ENCODE measurements around the gene MAB21L3. TPM values are rescaled to one million over a fixed set of nuclear protein-coding genes. Genes with fewer than 3 reads are reported as not detected.

Gene MAB21L3
- polyA plus RNA-seq, 3 donors, result 0.88 to 1.1 (median 0.98) TPM

GRCh38 chr1:116163533-116163932 lies 52.3 kb downstream of the MAB21L3 start:
- no peak for DNase-seq (ENCODE audit: low read depth in 3 of 3, low spot score in 2 of 3)

DNA sequence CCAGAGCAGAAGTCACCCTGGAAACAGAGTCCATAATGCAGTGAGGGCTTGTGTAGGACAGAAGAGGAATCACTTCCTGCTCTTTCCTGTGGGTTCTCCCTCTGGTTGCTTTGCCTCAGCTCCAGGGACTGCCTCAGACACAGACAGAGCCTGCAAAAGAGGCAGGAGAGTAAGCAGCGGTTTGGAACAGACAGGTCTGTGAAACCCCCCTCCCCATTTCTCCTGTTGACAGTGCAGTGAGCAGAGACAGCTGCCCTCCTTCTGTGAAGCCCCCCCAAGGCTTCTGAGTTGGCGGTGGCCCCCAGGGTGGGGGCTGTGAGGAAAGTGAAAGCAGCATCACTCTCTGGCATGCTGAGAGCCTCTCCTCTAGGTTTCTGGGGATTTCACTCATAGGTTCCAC lies 53.0 kb downstream of the MAB21L3 start:
- DNase-seq (ENCODE audit: low read depth in 3 of 3, low spot score in 2 of 3), result no peak

DNA sequence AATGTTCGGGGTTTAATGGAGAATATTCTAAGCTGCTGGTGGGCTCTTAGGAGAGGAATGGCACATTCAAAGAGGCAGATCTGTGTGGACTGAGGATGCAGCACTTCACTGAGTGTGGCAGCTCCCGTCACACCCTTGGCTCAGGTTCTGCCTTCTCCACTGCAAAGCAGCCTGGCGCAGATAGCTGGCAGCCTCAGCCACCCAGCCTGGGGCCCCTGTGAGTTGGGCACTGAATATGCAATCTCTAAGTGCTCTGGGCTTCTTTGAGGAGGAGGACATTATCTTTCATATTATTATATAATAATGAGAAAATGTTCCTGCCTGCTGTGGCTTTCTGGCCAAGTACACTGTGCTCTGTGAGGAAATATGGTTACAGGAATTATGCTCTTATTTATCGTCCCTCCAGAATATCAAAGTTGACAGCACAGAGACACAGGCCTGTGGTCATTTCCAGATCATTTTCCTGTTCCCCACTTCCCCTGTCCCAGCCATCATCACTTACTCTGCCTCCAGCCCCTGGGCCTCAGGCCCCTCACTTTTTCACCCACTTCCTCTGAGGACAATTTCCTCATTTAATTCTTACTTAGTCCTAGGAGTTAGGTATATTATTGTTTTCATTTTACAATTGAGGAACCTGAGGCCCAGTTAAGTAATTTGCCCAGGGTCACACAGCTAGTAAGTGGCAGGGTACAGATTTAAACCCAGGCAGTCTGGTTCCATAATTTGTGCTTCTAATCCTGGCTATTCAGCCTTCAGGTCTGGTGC lies 53.6 kb downstream of the MAB21L3 start:
- DNase-seq (ENCODE audit: low read depth in 3 of 3, low spot score in 2 of 3), result no peak

DNA sequence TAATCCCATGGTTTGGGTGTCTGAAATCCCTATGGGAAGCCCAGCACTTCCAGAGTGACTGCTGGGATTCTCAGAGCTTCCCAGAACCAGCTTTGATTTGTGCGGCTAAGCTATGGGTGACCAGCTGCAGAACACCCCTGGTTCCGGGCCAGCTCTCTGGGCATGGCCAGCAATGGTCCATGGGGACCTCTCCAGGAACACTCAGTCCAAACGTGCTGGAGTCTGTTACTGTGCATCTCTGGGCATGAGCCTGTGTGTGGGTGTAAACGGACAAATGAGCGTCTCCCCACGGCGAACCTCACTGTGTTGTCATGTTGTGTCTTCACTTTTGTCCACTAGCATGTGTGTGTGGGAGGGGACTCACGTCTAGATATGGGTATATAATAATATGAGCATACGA lies 54.4 kb downstream of the MAB21L3 start:
- no peak for DNase-seq (ENCODE audit: low read depth in 3 of 3, low spot score in 2 of 3)

DNA sequence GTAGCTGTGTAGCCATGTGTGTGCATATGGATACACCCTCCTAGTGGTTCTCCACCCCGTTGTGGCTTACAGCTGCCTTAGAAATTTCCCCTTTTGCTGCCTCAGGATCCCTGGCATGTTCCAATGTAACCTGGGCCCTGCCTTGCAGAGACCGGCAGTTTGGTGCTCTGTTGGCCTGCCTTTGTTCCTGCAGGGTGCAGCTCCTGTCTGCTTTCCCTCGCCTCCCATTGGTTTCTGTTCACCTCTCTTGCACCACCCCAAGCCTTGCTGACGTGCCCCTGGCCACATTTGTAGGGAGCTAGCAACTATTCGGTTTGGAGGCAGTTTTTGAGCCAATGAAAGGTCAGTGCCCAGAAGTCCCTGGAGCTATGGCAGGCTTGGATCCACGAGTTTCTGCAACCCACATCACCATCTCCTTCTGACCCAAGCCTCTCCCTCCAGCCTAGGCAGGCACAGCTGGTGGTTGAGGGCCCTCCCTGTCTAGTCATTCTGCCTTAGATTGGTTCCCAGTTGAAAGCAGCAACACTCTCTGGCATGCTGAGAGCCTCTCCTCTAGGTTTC lies 54.9 kb downstream of the MAB21L3 start:
- DNase-seq (ENCODE audit: low read depth in 3 of 3, low spot score in 2 of 3), result no peak

GRCh38 chr1:116166655-116167054 lies 55.5 kb downstream of the MAB21L3 start:
- DNase-seq (ENCODE audit: low read depth in 3 of 3, low spot score in 2 of 3), result no peak

DNA sequence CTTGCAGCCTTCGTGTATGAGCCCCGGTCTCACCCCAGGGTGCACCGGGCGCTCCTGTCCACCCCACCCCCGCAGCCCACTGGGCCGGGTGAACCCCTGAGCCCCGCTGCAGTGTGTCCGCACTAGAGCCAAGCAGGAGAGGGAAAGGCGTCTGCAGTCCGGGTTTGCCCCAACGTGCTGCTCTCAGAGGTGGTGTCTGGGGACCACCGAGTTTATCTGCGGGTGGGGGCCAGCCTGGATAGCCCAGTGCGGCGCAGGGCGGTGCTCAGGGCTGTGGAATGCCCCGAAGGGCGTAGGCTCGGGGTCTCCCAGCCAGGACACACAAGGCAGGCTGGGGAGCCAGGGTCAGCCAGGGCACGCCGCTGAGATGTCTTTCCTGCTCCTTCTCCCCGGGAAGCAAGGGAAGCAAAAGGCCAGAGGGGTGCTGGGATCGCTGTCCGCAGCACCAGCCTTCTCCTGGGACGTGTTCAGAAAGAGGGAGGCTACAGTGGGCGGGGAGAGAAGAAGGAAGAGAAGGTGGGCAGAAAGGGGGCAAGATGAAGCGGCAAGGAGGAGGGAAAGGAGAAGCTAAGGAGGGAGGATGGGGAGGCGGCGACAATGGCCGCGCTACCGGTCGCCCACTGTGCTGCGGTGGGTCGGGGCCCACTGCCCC lies 56.6 kb downstream of the MAB21L3 start:
- DNase-seq (ENCODE audit: low read depth in 3 of 3, low spot score in 2 of 3), result no peak

GRCh38 chr1:116168277-116169032 lies 57.3 kb downstream of the MAB21L3 start:
- peak in 2 of 3 donors; percentile 65 to 68 for DNase-seq (ENCODE audit: low read depth in 3 of 3, low spot score in 2 of 3)

- DNase-seq (ENCODE audit: low read depth in 3 of 3, low spot score in 2 of 3), result no peak
These were observed 58.7 kb downstream of the MAB21L3 start for GRCh38 chr1:116169898-116170297.

GRCh38 chr1:116170721-116171589 lies 59.8 kb downstream of the MAB21L3 start:
- DNase-seq (ENCODE audit: low read depth in 3 of 3, low spot score in 2 of 3), result no peak

DNA sequence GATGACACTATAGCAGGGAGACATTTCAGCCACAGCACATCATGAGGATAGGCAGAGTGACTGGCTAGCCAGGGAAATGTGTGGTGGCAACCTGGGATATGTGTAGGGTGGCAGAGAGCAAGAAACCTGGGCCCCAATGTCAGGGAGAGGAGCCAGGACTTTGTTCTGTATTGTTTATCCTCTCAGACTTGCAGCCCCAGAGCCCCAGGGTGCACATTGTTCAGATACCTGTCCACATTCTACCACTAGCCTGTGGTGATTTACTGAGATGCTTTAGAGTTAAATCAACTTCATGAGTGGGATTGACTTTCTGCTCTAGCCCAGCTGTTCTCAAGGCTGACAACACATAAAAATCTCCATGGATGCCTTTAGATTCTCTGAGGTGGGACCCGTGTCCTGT lies 61.5 kb downstream of the MAB21L3 start:
- DNase-seq (ENCODE audit: low read depth in 3 of 3, low spot score in 2 of 3), result no peak

- DNase-seq (ENCODE audit: low read depth in 3 of 3, low spot score in 2 of 3), result no peak
These were observed 64.4 kb downstream of the MAB21L3 start for GRCh38 chr1:116175611-116176010.

DNA sequence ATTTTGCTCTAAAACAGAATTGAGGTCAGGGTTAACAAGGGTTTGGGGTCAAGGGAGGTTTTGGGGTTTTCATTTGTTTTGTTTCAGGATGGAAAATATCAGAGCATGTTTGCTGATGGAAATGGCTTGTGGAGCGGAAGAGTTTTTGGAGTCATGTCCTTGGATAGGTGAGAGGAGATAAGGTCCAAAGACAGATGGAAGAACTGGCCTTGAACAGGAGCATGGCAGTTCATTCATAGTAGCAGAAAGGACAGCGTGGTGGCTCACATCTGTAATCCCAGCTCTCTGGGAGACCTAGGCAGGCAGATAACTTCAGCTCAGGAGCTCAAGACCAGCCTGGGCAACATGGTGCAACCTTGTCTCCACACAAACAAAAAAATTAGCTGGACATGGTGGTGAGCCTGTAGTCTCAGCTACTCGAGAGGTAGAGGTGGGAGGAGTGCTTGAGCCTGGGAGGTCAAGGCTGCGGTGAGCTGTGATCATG lies 65.1 kb downstream of the MAB21L3 start:
- no peak for DNase-seq (ENCODE audit: low read depth in 3 of 3, low spot score in 2 of 3)

DNA sequence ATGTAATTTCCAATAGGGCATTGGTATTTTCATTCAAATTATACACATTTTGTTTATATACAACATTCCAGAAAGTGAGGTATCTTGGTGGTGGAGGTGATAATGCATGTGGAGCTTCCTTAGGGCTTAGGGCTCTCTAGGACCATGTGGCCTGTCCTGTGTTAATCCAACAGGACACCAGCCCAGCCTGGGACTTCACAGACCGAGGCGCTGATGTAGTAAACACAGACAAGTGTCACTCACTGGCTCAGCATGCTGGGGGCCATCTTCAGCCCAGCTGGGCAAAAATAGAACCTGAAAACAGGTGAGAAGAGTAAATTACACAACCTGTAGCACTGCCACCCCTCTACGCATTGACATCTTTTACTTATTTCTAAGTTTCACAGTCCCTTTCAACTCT lies 66.7 kb downstream of the MAB21L3 start:
- DNase-seq (ENCODE audit: low read depth in 3 of 3, low spot score in 2 of 3), result no peak

GRCh38 chr1:116178837-116179236 lies 67.6 kb downstream of the MAB21L3 start:
- DNase-seq (ENCODE audit: low read depth in 3 of 3, low spot score in 2 of 3), result no peak

DNA sequence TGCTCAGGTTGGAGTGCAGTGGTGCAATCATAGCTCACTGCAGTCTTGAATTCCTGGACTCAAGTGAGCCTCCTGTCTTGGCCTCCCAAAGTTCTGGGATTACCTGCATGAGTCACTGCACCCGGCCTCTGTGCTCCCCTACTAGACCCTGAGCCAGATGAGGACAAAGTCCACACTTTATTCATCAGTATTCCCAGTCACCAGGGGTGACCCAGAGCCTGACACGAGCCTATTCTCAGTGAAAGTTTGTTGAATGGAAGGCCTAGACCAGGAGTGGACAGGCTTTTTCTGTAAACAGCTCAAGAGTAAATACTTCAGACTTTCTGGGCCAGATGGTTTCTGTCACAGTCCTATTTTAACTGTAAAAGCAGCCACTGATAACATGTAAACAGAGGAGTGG lies 68.2 kb downstream of the MAB21L3 start:
- DNase-seq (ENCODE audit: low read depth in 3 of 3, low spot score in 2 of 3), result no peak

DNA sequence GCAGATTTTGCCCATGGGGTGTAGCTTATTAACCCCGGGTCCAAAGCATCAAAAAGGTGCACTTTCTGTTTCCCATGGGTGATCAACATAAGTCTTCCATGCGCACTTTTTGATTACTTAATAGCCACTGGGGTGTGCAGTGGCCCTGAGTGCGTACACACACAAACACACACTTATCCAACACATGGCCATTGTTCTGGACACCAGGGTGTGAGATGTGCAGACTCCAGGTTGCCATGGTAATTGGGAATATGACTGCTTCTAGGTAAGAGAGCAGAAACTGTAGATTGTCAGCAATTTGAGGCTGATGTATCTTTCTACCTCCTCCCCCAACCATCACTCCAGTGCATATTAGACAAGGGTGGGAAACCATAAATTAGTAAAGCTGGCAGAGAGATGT lies 68.8 kb downstream of the MAB21L3 start:
- DNase-seq (ENCODE audit: low read depth in 3 of 3, low spot score in 2 of 3), result no peak

- DNase-seq (ENCODE audit: low read depth in 3 of 3, low spot score in 2 of 3), result no peak
These were observed 71.0 kb downstream of the MAB21L3 start for GRCh38 chr1:116182019-116182714.

Measured in right renal cortex interstitium (tissue), 3 donors.